Renal cortex interstitium (tissue), 11 donors: Measurements from ENCODE around the gene STK16. TPM values are rescaled to one million over a fixed set of nuclear protein-coding genes. Genes with fewer than 3 reads are reported as not detected.
"Not testable (repeated sequence)": the region's sequence is repeated elsewhere in the genome, so short reads cannot be mapped to it uniquely, and the experiment has no call there.

Experiments used
- DNase-seq, 11 donors: peaks; one replicate each; pipeline ENCODE4 v3.0.0-alpha.2; 2013; ENCODE audit warnings: low read depth in 9 of 11, low spot score in 4 of 11; ENCODE audit errors: extremely low read depth in 1 of 11
- polyA plus RNA-seq, 3 donors: library from polyadenylated mRNA; unstranded; fragments of 120-200 nt; gene quantifications; one replicate each; pipeline ENCODE4 v1.2.1, GENCODE V29; 2013; ENCODE audit not compliant: insufficient read length in 3 of 3

STK16 gene
- polyA plus RNA-seq, 3 donors: 37.3 to 38.3 (median 38.1) TPM

- no peak for DNase-seq
Measured at GRCh38 chr2:219252900-219253752, 7.8 kb downstream of the STK16 start, which contains the start of gene TUBA4B. TSS of gene TUBA4B (plus strand) at chr2:219253243. CDS start at chr2:219253408, 165 bp downstream.

GRCh38 chr2:219253753-219254589, 8.7 kb downstream of the STK16 start, which contains the start of gene TUBA4A:
TSS of gene TUBA4A (minus strand) at chr2:219253918. CDS start at chr2:219253858, 60 bp downstream.
- no peak for DNase-seq

- DNase-seq: no peak
Measured at GRCh38 chr2:219254590-219255201, 9.4 kb downstream of the STK16 start.

- not testable (repeated sequence) for DNase-seq
Measured at GRCh38 chr2:219258942-219259341, 13.7 kb downstream of the STK16 start.

- no peak for DNase-seq
Measured at GRCh38 chr2:219261024-219261855, 16.0 kb downstream of the STK16 start.

- no peak for DNase-seq
Measured at GRCh38 chr2:219266232-219266631, 21.0 kb downstream of the STK16 start.

- DNase-seq: no peak
Measured at GRCh38 chr2:219266886-219267285, 21.6 kb downstream of the STK16 start.

GRCh38 chr2:219268294-219268693, 23.0 kb downstream of the STK16 start:
- DNase-seq: no peak

- DNase-seq: peak in 1 of 11 donors; percentile 72
Measured at GRCh38 chr2:219269362-219270054, 24.2 kb downstream of the STK16 start.

GRCh38 chr2:219270055-219270372, 24.7 kb downstream of the STK16 start:
- DNase-seq: no peak

GRCh38 chr2:219271021-219271420, 25.7 kb downstream of the STK16 start:
- no peak for DNase-seq

GRCh38 chr2:219272356-219272755, 27.1 kb downstream of the STK16 start:
- no peak for DNase-seq

- DNase-seq: no peak
Measured at GRCh38 chr2:219272995-219273394, 27.7 kb downstream of the STK16 start.

GRCh38 chr2:219273937-219274336, 28.7 kb downstream of the STK16 start:
- no peak for DNase-seq

GRCh38 chr2:219274361-219274921, 29.2 kb downstream of the STK16 start:
- peak in 1 of 11 donors; percentile 32 for DNase-seq

- peak in 5 of 11 donors; percentile 63 to 77 (median 70) for DNase-seq
Measured at GRCh38 chr2:219277703-219278654, 32.7 kb downstream of the STK16 start.

- DNase-seq: no peak
Measured at GRCh38 chr2:219278655-219279150, 33.4 kb downstream of the STK16 start.
